HepG2 (cell line): ENCODE data around the gene NAA11. TPM values are rescaled to one million over a fixed set of nuclear protein-coding genes. Genes with fewer than 3 reads are reported as not detected.

Experiments
- BRCA1 ChIP-seq: sonication (generic); formaldehyde crosslinking; IDR thresholded peaks from 2 replicates; pipeline ENCODE4 v1.4.0; 2020; ENCODE audit warnings: missing genetic modification reagents
- EED ChIP-seq: sonication (generic); formaldehyde crosslinking; IDR thresholded peaks from 2 replicates; pipeline ENCODE4 v1.5.0; 2020; ENCODE audit warnings: mild to moderate bottlenecking, missing genetic modification reagents
- FOXM1 ChIP-seq: sonication (generic); formaldehyde crosslinking; IDR thresholded peaks from 2 replicates; pipeline ENCODE4 v1.5.0; 2020; ENCODE audit warnings: missing genetic modification reagents
- GATAD2A ChIP-seq: IDR thresholded peaks from 2 replicates; pipeline ENCODE4 v1.6.1; 2016
- GZF1 ChIP-seq: sonication (generic); formaldehyde crosslinking; IDR thresholded peaks from 2 replicates; pipeline ENCODE4 v1.5.1; 2020; ENCODE audit warnings: mild to moderate bottlenecking, missing genetic modification reagents
- PHF8 ChIP-seq: sonication (generic); formaldehyde crosslinking; IDR thresholded peaks from 2 replicates; pipeline ENCODE4 v1.5.0; 2020; ENCODE audit warnings: missing genetic modification reagents
- STAT5B ChIP-seq: sonication (generic); formaldehyde crosslinking; IDR thresholded peaks from 2 replicates; pipeline ENCODE4 v1.4.0; 2020; ENCODE audit warnings: missing genetic modification reagents
- ZNF589 ChIP-seq: sonication (generic); formaldehyde crosslinking; conservative IDR thresholded peaks from 2 replicates; pipeline ENCODE4 v1.8.0; 2022; ENCODE audit warnings: mild to moderate bottlenecking, moderate library complexity, missing genetic modification reagents
- polyA plus RNA-seq, 8 experiments: library from polyadenylated mRNA; depleted of rRNA in 3 of 8; stranded (reverse) in 7 of 8; unstranded in 1 of 8; fragments of >200 nt; fragmentation: Illumina TruSeq in 4 of 8; extraction: Trizol in 4 of 8; gene quantifications; 2 replicates each; pipeline versions ENCODE4 v1.2.1 to v1.2.3, GENCODE V29; 2011 to 2016; ENCODE audit warnings: low read depth in 4 of 8, missing spikeins in 1 of 8, mixed read lengths in 1 of 8; ENCODE audit not compliant: insufficient read depth in 1 of 8
- total RNA-seq, 5 experiments: library from RNA; depleted of rRNA; stranded (reverse); fragments of >200 nt; fragmentation: Illumina TruSeq; extraction: Trizol; gene quantifications; 2 replicates each; pipeline ENCODE4 v1.2.3, GENCODE V29; 2016; ENCODE audit warnings: low read depth in 1 of 5
- TF ChIP-seq, protein P1 (sequence below): IDR thresholded peaks from 2 replicates; pipeline ENCODE4 v1.6.1; 2016; ENCODE audit warnings: missing compliant biosample characterization, missing genetic modification reagents, borderline replicate concordance
- TF ChIP-seq, protein P2 (sequence below): sonication (generic); formaldehyde crosslinking; IDR thresholded peaks from 2 replicates; pipeline ENCODE4 v1.4.0; 2020; ENCODE audit warnings: mild to moderate bottlenecking, missing genetic modification reagents
- TF ChIP-seq, protein P3 (sequence below): sonication (generic); formaldehyde crosslinking; IDR thresholded peaks from 2 replicates; pipeline ENCODE4 v1.4.0; 2020; ENCODE audit warnings: missing genetic modification reagents, borderline replicate concordance
- TF ChIP-seq, protein P4 (sequence below): IDR thresholded peaks from 2 replicates; pipeline ENCODE4 v1.6.1; 2018; ENCODE audit warnings: missing genetic modification reagents, mild to moderate bottlenecking, missing compliant biosample characterization

The NAA11 gene
- total and polyA plus RNA-seq, 2 of the 13 experiments (the other 11 are each of a cell fraction or from before 2014, with no cell fraction given): not detected

DNA sequence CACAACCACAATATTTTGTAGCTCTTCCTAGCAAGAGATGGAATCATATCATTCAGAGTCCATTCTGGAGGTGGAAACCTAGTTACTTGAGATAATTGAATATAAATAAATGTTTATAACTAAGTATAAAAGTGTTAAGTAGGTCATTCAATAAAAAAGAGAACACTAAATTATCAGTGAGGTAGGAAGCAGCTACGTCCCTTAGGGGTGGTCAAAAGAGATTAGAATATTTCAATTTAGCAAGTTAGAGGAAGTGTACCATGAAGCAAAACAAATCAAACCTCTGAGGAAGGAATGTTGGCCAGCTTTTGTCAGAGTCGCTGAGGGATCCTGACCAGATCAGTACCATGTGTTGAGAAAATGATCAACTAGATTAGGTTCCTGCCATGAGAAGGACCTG lies 44.2 kb upstream of the NAA11 start (continued):
- TF ChIP-seq, protein P1, sequence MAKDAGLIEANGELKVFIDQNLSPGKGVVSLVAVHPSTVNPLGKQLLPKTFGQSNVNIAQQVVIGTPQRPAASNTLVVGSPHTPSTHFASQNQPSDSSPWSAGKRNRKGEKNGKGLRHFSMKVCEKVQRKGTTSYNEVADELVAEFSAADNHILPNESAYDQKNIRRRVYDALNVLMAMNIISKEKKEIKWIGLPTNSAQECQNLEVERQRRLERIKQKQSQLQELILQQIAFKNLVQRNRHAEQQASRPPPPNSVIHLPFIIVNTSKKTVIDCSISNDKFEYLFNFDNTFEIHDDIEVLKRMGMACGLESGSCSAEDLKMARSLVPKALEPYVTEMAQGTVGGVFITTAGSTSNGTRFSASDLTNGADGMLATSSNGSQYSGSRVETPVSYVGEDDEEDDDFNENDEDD (CRISPR knock-in tag): no peak
- no peak for TF ChIP-seq FOXM1 (CRISPR knock-in tag)
- TF ChIP-seq GZF1: no peak
- TF ChIP-seq STAT5B: no peak
- no peak for TF ChIP-seq BRCA1
- no peak for TF ChIP-seq PHF8 (CRISPR knock-in tag)
- TF ChIP-seq, protein P2, sequence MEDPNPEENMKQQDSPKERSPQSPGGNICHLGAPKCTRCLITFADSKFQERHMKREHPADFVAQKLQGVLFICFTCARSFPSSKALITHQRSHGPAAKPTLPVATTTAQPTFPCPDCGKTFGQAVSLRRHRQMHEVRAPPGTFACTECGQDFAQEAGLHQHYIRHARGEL: no peak
- TF ChIP-seq, protein P3, sequence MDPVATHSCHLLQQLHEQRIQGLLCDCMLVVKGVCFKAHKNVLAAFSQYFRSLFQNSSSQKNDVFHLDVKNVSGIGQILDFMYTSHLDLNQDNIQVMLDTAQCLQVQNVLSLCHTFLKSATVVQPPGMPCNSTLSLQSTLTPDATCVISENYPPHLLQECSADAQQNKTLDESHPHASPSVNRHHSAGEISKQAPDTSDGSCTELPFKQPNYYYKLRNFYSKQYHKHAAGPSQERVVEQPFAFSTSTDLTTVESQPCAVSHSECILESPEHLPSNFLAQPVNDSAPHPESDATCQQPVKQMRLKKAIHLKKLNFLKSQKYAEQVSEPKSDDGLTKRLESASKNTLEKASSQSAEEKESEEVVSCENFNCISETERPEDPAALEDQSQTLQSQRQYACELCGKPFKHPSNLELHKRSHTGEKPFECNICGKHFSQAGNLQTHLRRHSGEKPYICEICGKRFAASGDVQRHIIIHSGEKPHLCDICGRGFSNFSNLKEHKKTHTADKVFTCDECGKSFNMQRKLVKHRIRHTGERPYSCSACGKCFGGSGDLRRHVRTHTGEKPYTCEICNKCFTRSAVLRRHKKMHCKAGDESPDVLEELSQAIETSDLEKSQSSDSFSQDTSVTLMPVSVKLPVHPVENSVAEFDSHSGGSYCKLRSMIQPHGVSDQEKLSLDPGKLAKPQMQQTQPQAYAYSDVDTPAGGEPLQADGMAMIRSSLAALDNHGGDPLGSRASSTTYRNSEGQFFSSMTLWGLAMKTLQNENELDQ: no peak
- no peak for TF ChIP-seq EED (CRISPR knock-in tag)
- no peak for TF ChIP-seq ZNF589 (CRISPR knock-in tag)
- TF ChIP-seq, protein P4, sequence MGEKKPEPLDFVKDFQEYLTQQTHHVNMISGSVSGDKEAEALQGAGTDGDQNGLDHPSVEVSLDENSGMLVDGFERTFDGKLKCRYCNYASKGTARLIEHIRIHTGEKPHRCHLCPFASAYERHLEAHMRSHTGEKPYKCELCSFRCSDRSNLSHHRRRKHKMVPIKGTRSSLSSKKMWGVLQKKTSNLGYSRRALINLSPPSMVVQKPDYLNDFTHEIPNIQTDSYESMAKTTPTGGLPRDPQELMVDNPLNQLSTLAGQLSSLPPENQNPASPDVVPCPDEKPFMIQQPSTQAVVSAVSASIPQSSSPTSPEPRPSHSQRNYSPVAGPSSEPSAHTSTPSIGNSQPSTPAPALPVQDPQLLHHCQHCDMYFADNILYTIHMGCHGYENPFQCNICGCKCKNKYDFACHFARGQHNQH: no peak
- TF ChIP-seq GATAD2A (CRISPR knock-in tag): no peak
- TF ChIP-seq, all 625 proteins: peak for 0
